HL-60 (cell line): ENCODE data around the gene BCAS4.
"Not testable (repeated sequence)": the region's sequence is repeated elsewhere in the genome, so short reads cannot be mapped to it uniquely, and the experiment has no call there.

Source experiments
- DNase-seq, 2 experiments: peaks; one replicate each; pipeline ENCODE4 v3.0.0-alpha.2; 2010 to 2020; ENCODE audit warnings: low read depth in 1 of 2, low spot score in 1 of 2
- H3K27ac ChIP-seq: fragments of 250-450 bp; sonication (Bioruptor Pico); replicated peaks from 2 replicates; pipeline ENCODE4 v1.5.1; 2020; ENCODE audit warnings: mild to moderate bottlenecking, moderate library complexity
- H3K27me3 ChIP-seq: fragments of 250-450 bp; sonication (Bioruptor Pico); 2 replicates; pipeline ENCODE4 v1.5.1; 2021; ENCODE audit warnings: mild to moderate bottlenecking, moderate library complexity; ENCODE audit not compliant: insufficient read depth, poor library complexity, severe bottlenecking
- H3K4me3 ChIP-seq: replicated peaks from 2 replicates; pipeline ENCODE4 v1.5.1; 2011; ENCODE audit warnings: mild to moderate bottlenecking, control low read depth, low read length; ENCODE audit not compliant: insufficient read depth
- CTCF ChIP-seq: IDR thresholded peaks from one replicate; pipeline ENCODE4 v1.5.1; 2011; ENCODE audit warnings: low read length, control low read depth, inconsistent platforms; ENCODE audit not compliant: insufficient read depth
- GABPA ChIP-seq: IDR thresholded peaks from 2 replicates; pipeline ENCODE4 v1.6.1; 2012; ENCODE audit warnings: low read depth
- POLR2AphosphoS5 ChIP-seq: IDR thresholded peaks from 2 replicates; pipeline ENCODE4 v1.6.1; 2012; ENCODE audit warnings: low read depth
- SPI1 ChIP-seq: IDR thresholded peaks from 2 replicates; pipeline ENCODE4 v1.6.1; 2012; ENCODE audit warnings: low read depth, mild to moderate bottlenecking, borderline replicate concordance
- TF ChIP-seq, protein P1 (sequence below): IDR thresholded peaks from 2 replicates; pipeline ENCODE4 v1.6.1; 2012; ENCODE audit warnings: low read depth; ENCODE audit not compliant: insufficient replicate concordance

Gene BCAS4

DNA sequence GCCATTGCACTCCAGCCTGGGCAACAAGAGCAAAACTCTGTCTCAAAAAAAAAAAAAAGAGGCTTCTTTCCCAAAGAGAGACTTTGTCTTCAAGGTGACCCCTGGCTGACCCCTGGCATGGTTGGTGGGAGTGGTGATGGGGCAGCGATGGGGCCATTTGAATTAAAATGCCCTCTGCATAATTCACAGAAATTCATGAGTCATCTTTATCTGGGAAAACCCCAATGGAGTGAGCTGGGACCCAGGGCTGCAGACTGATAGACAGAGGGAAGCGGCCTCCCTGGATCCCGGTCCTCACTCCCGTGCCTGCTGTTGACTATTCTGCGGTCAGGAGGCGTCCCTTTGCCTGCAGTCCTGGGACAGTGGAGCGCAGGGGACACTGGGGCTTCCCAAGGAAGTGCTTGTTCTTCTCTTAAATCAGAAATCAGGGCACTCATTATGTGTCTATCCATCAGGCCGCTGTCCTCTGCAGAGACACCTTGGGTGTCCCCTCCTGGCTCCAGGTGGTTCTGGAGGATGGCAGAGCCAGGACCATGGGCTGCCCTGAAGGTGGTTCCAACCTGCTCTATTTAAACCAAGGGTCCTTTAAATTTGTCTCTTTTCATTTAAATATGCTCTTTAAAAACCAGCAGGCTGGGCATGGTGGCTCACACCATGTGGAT, 23.3 kb upstream of the BCAS4 start:
- H3K27me3 ChIP-seq, H3K4me3 ChIP-seq, DNase-seq, H3K27ac ChIP-seq: not testable (repeated sequence)

DNA sequence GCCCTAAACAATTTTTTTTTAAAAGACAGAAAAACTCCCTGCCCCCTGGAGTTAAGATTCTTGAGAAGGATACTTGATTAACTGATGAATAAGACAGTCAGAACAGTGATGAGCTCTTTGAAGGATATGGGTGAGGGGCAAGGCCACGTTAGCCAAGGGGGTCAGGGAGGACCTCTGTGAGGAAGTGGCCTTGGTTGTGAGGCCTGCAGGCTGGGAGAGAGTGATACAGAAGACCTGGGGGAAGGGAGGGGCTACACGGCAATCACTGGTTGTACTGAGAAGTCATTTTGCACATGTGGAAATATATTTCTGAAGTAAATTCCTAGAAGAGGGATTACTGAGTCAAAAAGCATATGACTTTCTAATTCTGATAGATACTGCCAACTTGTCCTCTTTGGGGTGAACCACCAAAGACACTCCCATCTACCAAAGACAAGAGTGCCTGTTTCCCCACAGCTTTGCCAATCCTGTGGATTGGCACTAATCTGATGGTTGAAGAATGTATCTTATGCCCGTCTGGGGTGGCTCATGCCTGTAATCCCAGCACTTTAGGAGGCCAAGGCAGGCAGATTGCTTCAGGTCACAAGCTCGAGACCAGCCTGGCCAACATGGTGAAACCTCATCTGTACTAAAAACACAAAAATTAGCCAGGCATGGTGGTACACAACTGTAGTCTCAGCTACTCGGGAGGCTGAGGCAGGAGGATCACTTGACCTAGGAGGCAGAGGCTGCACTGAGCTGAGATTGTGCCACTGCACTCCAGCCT, 22.3 kb upstream of the BCAS4 start:
- TF ChIP-seq GABPA (no peak), POLR2AphosphoS5 (no peak), CTCF (no peak), SPI1 (no peak)
- TF ChIP-seq, protein P1, sequence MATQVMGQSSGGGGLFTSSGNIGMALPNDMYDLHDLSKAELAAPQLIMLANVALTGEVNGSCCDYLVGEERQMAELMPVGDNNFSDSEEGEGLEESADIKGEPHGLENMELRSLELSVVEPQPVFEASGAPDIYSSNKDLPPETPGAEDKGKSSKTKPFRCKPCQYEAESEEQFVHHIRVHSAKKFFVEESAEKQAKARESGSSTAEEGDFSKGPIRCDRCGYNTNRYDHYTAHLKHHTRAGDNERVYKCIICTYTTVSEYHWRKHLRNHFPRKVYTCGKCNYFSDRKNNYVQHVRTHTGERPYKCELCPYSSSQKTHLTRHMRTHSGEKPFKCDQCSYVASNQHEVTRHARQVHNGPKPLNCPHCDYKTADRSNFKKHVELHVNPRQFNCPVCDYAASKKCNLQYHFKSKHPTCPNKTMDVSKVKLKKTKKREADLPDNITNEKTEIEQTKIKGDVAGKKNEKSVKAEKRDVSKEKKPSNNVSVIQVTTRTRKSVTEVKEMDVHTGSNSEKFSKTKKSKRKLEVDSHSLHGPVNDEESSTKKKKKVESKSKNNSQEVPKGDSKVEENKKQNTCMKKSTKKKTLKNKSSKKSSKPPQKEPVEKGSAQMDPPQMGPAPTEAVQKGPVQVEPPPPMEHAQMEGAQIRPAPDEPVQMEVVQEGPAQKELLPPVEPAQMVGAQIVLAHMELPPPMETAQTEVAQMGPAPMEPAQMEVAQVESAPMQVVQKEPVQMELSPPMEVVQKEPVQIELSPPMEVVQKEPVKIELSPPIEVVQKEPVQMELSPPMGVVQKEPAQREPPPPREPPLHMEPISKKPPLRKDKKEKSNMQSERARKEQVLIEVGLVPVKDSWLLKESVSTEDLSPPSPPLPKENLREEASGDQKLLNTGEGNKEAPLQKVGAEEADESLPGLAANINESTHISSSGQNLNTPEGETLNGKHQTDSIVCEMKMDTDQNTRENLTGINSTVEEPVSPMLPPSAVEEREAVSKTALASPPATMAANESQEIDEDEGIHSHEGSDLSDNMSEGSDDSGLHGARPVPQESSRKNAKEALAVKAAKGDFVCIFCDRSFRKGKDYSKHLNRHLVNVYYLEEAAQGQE, result no peak
- no peak overlapping the region for H3K27ac ChIP-seq
- no peaks in the 10 kb centered on the region for H3K27me3 ChIP-seq
- no peak for DNase-seq
- H3K4me3 ChIP-seq, result no peak overlapping the region

- Histone ChIP-seq H3K4me3 (no peak overlapping the region), H3K27ac (no peak overlapping the region), H3K27me3 (no peaks in the 10 kb centered on the region)
- no peak for DNase-seq
- TF ChIP-seq, protein P1, result no peak
- no peak for TF ChIP-seq SPI1
- TF ChIP-seq CTCF, result no peak
Measured at GRCh38 chr20:50774515-50774914, 20.3 kb upstream of the BCAS4 start.

GRCh38 chr20:50776122-50776817, 18.6 kb upstream of the BCAS4 start:
- H3K27me3 ChIP-seq, result no peaks in the 10 kb centered on the region
- no peak for DNase-seq
- TF ChIP-seq SPI1 (no peak), CTCF (no peak), POLR2AphosphoS5 (no peak), GABPA (no peak)
- TF ChIP-seq, protein P1, result no peak
- no peak overlapping the region for H3K27ac ChIP-seq
- no peak overlapping the region for H3K4me3 ChIP-seq
